GM21526 (cell line): ENCODE measurements around the gene CRELD2.

Experiments
- ATAC-seq: cut with Tn5 transposase; IDR thresholded peaks from one replicate; pipeline ENCODE4 v1.9.1; 2021; ENCODE audit warnings: moderate library complexity; ENCODE audit not compliant: unreplicated experiment, low FRiP score

The CRELD2 gene

GRCh38 chr22:49976439-49977175, 58.2 kb downstream of the CRELD2 start:
- peak; percentile 39 for ATAC-seq
